SU-DHL-6 (cell line): ENCODE results near the gene TM9SF4.

Source experiments
- H2AFZ ChIP-seq: fragments of 200-600 bp; sonication (generic); 2 replicates; pipeline ENCODE4 v1.6.1; 2014; ENCODE audit warnings: low read depth, mild to moderate bottlenecking, moderate library complexity, mixed read lengths, antibody characterized with exemption, low read length; ENCODE audit not compliant: severe bottlenecking
- H3F3A ChIP-seq: fragments of 200-600 bp; shearing (Covaris generic); 2 replicates; pipeline ENCODE4 v1.6.0; 2016; ENCODE audit warnings: antibody characterized with exemption, mild to moderate bottlenecking; ENCODE audit not compliant: insufficient read depth
- H3K27ac ChIP-seq: fragments of 200-600 bp; sonication (generic); 2 replicates; pipeline ENCODE4 v1.5.1; 2016; ENCODE audit warnings: low read depth, mild to moderate bottlenecking, low read length, moderate library complexity, mixed read lengths
- H3K27me3 ChIP-seq: fragments of 200-600 bp; sonication (generic), shearing (Covaris generic); 2 replicates; pipeline ENCODE4 v1.6.0; 2014; ENCODE audit warnings: mild to moderate bottlenecking, low read length
- H3K36me3 ChIP-seq: fragments of 200-600 bp; sonication (generic); 2 replicates; pipeline ENCODE4 v1.6.1; 2014; ENCODE audit warnings: mild to moderate bottlenecking, low read length, mixed read lengths
- H3K4me2 ChIP-seq: fragments of 300-600, 200-600 bp; shearing (Covaris generic), sonication (generic); 2 replicates; pipeline ENCODE4 v1.6.0; 2014; ENCODE audit warnings: low read length, low read depth, mild to moderate bottlenecking; ENCODE audit not compliant: poor library complexity, severe bottlenecking
- H3K4me3 ChIP-seq: fragments of 200-600 bp; sonication (generic); 2 replicates; pipeline ENCODE4 v1.5.1; 2014; ENCODE audit warnings: antibody characterized with exemption, low read length, mild to moderate bottlenecking, mixed read lengths; ENCODE audit not compliant: insufficient read depth, poor library complexity, severe bottlenecking
- H3K79me2 ChIP-seq: fragments of 200-600 bp; sonication (generic); 2 replicates; pipeline ENCODE4 v1.6.1; 2014; ENCODE audit warnings: mild to moderate bottlenecking, low read length, moderate library complexity; ENCODE audit not compliant: insufficient read depth
- H3K9ac ChIP-seq: fragments of 200-600 bp; sonication (generic); 2 replicates; pipeline ENCODE4 v1.7.0; 2014; ENCODE audit warnings: mild to moderate bottlenecking, low read length
- H3K9me2 ChIP-seq: fragments of 200-600 bp; sonication (generic); replicated peaks from 2 replicates; pipeline ENCODE4 v1.6.1; 2014; ENCODE audit warnings: low read length; ENCODE audit not compliant: insufficient read depth
- H3K9me3 ChIP-seq: fragments of 200-600 bp; sonication (generic); 2 replicates; pipeline ENCODE4 v1.6.1; 2014; ENCODE audit warnings: low read length, mixed read lengths; ENCODE audit not compliant: insufficient read depth
- H4K20me1 ChIP-seq: fragments of 200-600 bp; sonication (generic); 2 replicates; pipeline ENCODE4 v1.6.1; 2014; ENCODE audit warnings: low read depth, mild to moderate bottlenecking, antibody characterized with exemption, low read length, moderate library complexity, mixed read lengths
- CTCF ChIP-seq: fragments of 200-600 bp; sonication (generic); IDR thresholded peaks from one replicate; pipeline ENCODE4 v1.5.1; 2017; ENCODE audit warnings: antibody characterized with exemption, mild to moderate bottlenecking, low read length, moderate library complexity; ENCODE audit not compliant: insufficient read depth, poor library complexity, severe bottlenecking
- EZH2phosphoT487 ChIP-seq: fragments of 200-600 bp; sonication (generic), shearing (Covaris generic); conservative IDR thresholded peaks from 2 replicates; pipeline ENCODE4 v1.6.1; 2018; ENCODE audit warnings: mild to moderate bottlenecking, antibody characterized with exemption, low read length, moderate library complexity, mixed read lengths

The TM9SF4 gene

GRCh38 chr20:32144898-32145662, 35.6 kb downstream of the TM9SF4 start:
- Histone ChIP-seq H3K9me3 (no peaks in the 10 kb centered on the region), H3K9me2 (no peaks in the 10 kb centered on the region), H3K4me2 (no peak overlapping the region), H3K9ac (no peak overlapping the region), H4K20me1 (no peaks in the 10 kb centered on the region), H2AFZ (no peak overlapping the region), H3K79me2 (no peaks in the 10 kb centered on the region), H3F3A (no peaks in the 10 kb centered on the region), H3K27ac (no peak overlapping the region), H3K27me3 (no peaks in the 10 kb centered on the region), H3K36me3 (peaks cover 4% of the 10 kb centered on the region), H3K4me3 (no peak overlapping the region)
- TF ChIP-seq EZH2phosphoT487 = no peak

- Histone ChIP-seq H3K27ac (no peak overlapping the region), H3K9me3 (no peaks in the 10 kb centered on the region), H2AFZ (no peak overlapping the region), H3K4me2 (no peak overlapping the region), H3K9ac (no peak overlapping the region), H3K27me3 (no peaks in the 10 kb centered on the region), H3K36me3 (no peaks in the 10 kb centered on the region; the same call in 1 of the 2 replicates), H3F3A (no peaks in the 10 kb centered on the region), H3K9me2 (no peaks in the 10 kb centered on the region), H3K4me3 (no peak overlapping the region), H4K20me1 (no peaks in the 10 kb centered on the region), H3K79me2 (no peaks in the 10 kb centered on the region)
- no peak for TF ChIP-seq EZH2phosphoT487
- TF ChIP-seq CTCF = no peak
Observed at GRCh38 chr20:32149566-32150170, 40.2 kb downstream of the TM9SF4 start.

DNA sequence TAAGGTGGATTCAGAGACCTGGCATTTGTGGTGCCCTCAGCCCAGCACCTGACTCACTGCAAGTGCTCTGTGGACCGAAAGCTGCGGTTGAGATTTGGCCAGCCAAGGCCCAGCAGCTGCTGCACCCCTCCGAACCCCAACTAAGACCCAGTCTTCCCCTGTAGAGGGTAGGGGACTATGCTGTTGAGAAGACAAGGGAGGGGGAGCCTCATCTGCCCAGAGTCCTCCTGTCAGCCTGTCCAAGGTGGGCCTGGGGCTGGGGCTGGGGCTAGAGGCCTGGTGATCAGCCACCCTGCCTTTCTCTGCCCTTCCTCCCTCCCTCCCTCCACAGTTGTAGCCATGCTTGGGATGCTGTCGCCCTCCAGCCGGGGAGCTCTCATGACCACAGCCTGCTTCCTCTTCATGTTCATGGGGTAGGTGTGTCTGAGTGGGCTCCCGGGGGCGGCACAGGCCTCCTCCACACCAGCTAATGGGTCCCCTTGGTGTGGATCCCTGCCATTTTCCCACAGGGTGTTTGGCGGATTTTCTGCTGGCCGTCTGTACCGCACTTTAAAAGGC, 40.9 kb downstream of the TM9SF4 start:
- no peak overlapping the region for H3K4me3 ChIP-seq
- H3K4me2 ChIP-seq = no peak overlapping the region
- H3F3A ChIP-seq = no peaks in the 10 kb centered on the region
- TF ChIP-seq EZH2phosphoT487 = no peak
- TF ChIP-seq CTCF = no peak
- no peaks in the 10 kb centered on the region for H3K27me3 ChIP-seq
- H2AFZ ChIP-seq = no peak overlapping the region
- no peak overlapping the region for H3K27ac ChIP-seq
- no peaks in the 10 kb centered on the region for H3K9me2 ChIP-seq
- H4K20me1 ChIP-seq = no peaks in the 10 kb centered on the region
- H3K9me3 ChIP-seq = no peaks in the 10 kb centered on the region
- H3K9ac ChIP-seq = no peak overlapping the region
- no peaks in the 10 kb centered on the region for H3K36me3 ChIP-seq
- H3K79me2 ChIP-seq = no peaks in the 10 kb centered on the region
